CD4-positive, alpha-beta T cell treated with Interleukin-15 for 1 hour (primary cell): Measurements from ENCODE around the gene DPYSL5.

Experiments used
- DNase-seq: peaks from one replicate; pipeline ENCODE4 v3.0.0-alpha.2; 2020

The DPYSL5 gene

DNA sequence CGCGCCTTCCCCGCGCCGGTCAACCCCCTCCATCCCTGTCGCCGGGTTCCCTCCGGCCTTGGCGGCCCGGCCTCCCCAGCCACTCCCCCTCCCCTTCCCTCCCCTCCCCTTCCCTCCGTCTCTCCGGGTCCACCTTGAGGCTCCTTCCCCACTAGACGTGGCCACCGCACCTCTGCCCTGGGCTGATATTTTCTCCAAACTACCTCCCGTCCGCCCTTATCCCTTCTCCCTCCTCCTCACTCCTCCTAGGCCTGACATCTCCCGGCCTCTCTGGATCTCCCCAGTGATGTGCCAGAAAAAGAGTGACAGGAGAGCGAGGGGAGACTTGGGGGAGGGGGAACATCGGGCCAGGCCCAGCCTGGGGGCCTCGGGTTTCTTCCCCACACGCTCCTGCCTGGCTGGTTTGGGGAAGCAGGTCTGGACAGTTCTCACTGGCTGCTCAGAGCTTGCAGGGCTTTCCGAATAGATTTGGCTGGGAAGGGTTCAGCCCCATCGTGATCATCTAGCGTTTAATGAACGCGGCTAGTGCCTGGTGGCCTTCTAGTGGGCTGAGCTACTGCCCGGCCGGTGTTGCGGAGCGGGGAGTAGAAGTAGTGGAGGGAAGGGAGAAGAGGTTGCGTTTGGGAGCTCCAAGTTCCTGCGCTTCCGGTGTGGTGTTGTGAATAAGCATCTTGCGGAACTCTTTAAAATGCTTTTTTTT is 123.1 kb downstream of the DPYSL5 start:
- no peak for DNase-seq

- no peak for DNase-seq
These were observed 124.2 kb downstream of the DPYSL5 start for GRCh38 chr2:26971911-26972786.

- DNase-seq, result no peak
These were observed 126.4 kb downstream of the DPYSL5 start for GRCh38 chr2:26974352-26974751.

DNA sequence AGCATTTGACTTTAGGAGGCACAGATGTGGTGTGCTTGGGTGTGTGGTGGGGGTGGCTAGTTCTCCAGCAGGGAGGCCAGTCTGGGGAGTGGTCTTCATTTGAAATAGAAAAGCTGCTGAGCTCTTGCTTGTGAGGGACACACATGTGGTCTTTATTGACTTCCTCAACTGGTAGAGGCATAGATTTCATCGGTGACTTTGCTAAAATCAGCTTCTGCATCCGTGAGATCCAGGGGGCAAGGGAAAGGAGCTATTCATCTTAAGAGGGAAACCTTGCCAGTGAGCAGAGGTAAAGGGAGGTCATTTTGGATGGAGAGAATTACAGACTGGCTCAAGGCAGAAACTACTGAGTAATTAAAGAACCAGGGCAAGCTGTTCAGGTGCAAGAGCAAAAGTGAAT is 127.2 kb downstream of the DPYSL5 start:
- DNase-seq, result no peak

DNA sequence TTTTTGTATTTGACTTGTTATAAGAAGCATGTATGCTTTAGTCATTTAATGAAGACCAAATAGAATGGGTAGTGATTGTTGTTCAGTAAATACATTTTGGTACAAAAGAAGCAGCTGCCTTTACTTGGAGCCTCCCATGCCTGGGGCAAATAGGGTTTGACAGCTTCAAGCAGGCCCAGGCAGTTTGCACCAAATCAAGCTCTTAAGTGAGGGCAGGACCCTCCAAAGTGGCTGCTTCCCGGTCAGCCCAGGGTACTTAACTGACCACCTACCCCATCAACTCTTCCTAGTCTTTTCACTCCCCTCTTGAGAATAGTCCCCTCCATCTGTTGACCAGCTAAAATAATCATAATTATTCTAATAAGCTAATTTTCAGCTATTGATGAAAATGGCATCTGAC is 127.7 kb downstream of the DPYSL5 start:
- DNase-seq, result no peak

- DNase-seq, result no peak
These were observed 128.3 kb downstream of the DPYSL5 start for GRCh38 chr2:26976237-26976636.

DNA sequence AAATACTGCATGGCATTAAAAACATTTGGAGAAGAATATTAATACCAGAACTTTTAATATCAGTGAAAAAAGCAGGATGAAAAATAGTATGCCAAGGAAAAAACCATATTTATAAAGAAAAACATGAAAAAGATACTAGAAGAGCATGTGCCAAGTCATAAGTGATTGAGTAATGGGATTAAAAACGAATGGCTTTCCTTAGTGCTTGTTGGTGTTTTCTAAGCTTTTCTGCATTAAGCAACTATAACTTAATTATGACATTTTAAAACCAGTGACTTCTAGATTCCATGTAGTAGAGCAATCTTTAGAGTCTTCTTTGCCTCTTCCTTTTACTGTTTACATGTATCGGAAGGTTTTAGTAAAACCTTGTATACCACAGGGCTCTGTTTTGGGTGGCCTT is 129.1 kb downstream of the DPYSL5 start:
- no peak for DNase-seq

DNA sequence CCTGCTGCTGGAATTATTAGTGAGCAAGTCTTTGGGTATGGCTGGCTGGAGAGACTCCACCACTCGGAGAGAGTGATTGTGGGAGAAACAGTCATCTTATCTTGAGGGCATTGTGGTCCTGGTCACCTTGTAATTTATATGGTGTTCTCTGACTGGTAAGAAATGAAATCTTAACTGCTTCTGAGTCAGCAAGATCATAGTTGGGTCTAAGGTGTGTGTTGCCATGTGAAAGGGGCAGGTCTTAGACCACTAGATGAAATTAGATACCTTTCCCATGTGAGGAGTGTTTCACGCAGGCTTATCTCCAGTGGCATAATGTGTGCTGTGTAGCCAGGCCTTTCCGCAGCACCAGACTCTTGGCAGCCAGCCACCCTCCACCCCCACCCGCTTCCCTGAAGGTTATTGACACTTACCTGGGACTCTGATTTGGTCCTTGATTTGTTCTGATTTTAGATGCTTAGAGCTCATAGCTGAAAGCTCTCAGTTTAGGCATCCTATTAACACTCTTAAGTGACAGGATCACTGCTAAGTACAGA is 130.2 kb downstream of the DPYSL5 start:
- no peak for DNase-seq

DNA sequence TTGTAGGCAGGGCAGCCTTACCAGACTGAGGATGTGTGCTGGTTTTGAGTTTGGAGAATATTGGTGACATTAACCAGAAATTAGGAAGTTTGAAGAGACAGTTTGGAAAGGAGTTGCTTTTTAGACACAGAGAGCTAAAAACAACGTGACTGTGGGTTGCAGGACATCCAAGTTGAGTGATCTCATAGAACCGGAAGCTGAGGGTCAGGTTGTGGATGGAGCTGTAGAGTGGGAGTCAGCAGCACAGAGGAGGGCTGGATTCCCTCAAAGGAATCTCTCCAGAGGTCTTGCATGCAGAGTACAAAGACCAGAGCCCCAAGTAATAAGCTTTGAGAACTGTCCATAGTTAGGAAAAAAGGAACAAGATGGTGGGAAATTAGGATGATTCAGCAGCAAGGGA is 131.8 kb downstream of the DPYSL5 start:
- no peak for DNase-seq

DNA sequence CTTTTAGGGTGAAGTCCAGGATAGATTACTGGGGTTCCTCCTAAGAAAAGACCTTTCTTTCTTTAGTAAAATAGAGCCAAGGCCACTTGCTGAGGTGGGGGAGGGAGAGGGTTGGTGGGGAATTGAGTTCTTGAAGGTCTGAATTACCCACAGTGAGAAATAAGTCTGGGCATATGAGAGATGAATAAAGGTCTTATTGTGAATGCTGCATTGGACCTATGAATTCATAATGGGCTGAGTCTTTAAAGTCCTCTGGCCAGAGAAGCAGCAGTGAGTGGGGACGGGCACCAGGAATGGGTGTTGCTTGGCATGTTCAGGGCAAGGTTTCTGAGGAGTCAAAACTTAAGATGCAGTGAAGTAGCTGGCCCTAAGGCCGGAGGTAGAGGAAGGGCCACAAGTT is 133.0 kb downstream of the DPYSL5 start:
- DNase-seq, result no peak

GRCh38 chr2:26982102-26982742 is 134.3 kb downstream of the DPYSL5 start:
- no peak for DNase-seq

DNA sequence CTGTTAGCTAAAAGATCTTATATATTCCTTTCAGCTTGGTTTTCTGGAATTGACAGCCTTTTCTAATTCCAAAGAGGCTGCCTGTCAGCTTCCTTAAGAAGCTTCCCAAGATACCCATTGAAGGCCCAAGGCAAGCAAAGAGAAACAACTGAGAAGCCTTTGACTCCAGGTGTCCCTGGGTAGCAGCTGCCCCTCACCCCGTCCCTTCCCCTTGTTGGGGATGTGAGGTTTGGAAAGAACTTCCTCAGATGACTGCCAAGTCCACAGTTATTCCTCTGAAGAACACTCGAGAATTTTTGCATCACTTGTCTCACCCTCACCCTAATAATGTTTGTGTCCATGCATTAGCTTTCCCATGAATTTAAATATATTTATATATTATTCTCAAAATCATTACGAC is 135.8 kb downstream of the DPYSL5 start:
- DNase-seq, result no peak

- no peak for DNase-seq
These were observed 137.9 kb downstream of the DPYSL5 start for GRCh38 chr2:26985807-26986206.

GRCh38 chr2:26986576-26986975 is 138.6 kb downstream of the DPYSL5 start:
- DNase-seq, result no peak

GRCh38 chr2:26988058-26988860 is 140.3 kb downstream of the DPYSL5 start:
- DNase-seq, result no peak

GRCh38 chr2:26989156-26989555 is 141.2 kb downstream of the DPYSL5 start:
- no peak for DNase-seq

- DNase-seq, result no peak
These were observed 143.8 kb downstream of the DPYSL5 start for GRCh38 chr2:26991717-26992116.

DNA sequence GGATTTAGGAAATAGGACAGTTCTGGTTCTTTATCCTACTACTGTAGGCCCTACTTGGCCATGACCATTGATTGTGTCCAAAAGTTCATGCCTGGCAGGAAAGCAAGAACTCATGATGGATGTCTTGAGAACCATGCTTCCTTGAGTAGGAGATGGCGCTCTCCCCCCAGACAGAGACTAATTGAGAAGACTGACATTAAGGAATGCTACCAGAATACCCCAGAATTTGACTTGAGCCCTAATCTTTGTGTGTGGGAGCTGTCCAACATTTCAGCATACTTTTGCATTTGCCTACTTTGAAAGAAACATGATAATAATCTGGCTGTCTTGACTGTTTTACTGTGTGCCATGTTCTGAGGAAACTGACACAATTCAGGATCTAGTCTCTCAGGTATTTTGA is 145.8 kb downstream of the DPYSL5 start:
- DNase-seq, result no peak

DNA sequence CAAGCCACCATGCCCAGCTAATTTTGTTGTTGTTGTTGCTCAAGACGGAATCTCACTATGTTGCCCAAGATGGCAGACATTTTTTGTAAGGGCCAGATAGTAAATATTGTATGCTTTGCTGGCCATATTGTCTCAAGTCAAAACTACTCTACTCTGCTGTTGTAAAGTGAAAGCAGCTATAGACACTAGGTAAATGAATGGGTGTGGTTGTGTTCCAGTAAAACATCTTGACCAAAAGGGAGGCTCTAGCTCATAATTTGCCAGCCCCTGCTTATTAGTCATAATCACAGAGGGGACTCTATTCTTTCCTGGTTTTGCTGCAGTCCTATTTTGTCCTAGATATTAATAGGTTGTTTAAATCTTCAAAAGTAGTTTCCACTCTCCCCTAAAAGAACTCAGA is 147.1 kb downstream of the DPYSL5 start:
- DNase-seq, result no peak

DNA sequence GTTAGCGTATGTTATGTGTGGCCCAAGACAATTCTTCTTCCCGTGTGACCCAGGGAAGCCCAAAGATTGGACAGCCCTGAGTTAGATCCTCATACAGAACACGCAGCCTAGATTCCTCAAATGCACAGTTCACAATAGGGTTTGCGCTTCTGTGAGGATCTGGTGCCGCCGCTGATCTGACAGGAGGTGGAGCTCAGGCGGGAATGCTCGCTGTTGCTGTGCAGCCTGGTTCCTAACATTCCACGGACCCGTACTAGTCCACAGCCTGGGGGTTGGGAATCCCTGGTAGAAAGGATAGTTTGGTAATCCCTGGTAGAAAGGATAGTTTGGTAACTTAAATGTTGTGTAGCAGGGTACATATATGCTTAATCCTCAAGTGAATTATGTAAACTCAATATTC is 149.5 kb downstream of the DPYSL5 start:
- no peak for DNase-seq

GRCh38 chr2:26998323-26998722 is 150.4 kb downstream of the DPYSL5 start:
- DNase-seq, result no peak
